NT2/D1 (cell line): ENCODE data around the gene BBS7.

Experiments
- SUZ12 ChIP-seq: IDR thresholded peaks from 2 replicates; pipeline ENCODE4 v1.6.1; 2011; ENCODE audit not compliant: insufficient read length, insufficient read depth; ENCODE audit errors: extremely low read depth
- YY1 ChIP-seq: IDR thresholded peaks from 2 replicates; pipeline ENCODE4 v1.6.1; 2011; ENCODE audit not compliant: insufficient read length, insufficient read depth
- ZNF274 ChIP-seq: IDR thresholded peaks from 2 replicates; pipeline ENCODE4 v1.6.1; 2011; ENCODE audit warnings: mild to moderate bottlenecking, low read depth, low read length

- TF ChIP-seq SUZ12 (no peak), YY1 (no peak), ZNF274 (no peak)
Measured at GRCh38 chr4:121789960-121790829, 80.1 kb downstream of the BBS7 start.
